DND-41 (cell line): ENCODE data around the gene CCNG2.

ENCODE experiments used
- ATAC-seq: fragments of 200-7000 bp; cut with Tn5 transposase; 3 replicates; pipeline ENCODE4 v1.9.1; 2021; ENCODE audit warnings: low read depth; ENCODE audit not compliant: insufficient read depth
- DNase-seq: peaks from one replicate; pipeline ENCODE4 v3.0.0-alpha.2; 2020
- H2AFZ ChIP-seq: 2 replicates; pipeline ENCODE4 v1.6.0; 2012; ENCODE audit warnings: low read depth, low read length
- H3K27ac ChIP-seq: 2 replicates; pipeline ENCODE4 v1.5.1; 2012; ENCODE audit warnings: low read length, inconsistent platforms
- H3K27me3 ChIP-seq: fragments of 200-600 bp; sonication (generic); 2 replicates; pipeline ENCODE4 v1.6.0; 2012; ENCODE audit warnings: low read length, mild to moderate bottlenecking, inconsistent platforms; ENCODE audit not compliant: insufficient read depth, poor library complexity
- H3K36me3 ChIP-seq: 2 replicates; pipeline ENCODE4 v1.5.1; 2012; ENCODE audit warnings: low read length, inconsistent platforms; ENCODE audit not compliant: insufficient read depth
- H3K4me1 ChIP-seq: 2 replicates; pipeline ENCODE4 v1.5.1; 2012; ENCODE audit warnings: mild to moderate bottlenecking, low read length; ENCODE audit not compliant: insufficient read depth
- H3K4me2 ChIP-seq: 2 replicates; pipeline ENCODE4 v1.6.0; 2012; ENCODE audit warnings: mild to moderate bottlenecking, moderate library complexity, low read length, inconsistent platforms; ENCODE audit not compliant: insufficient read depth
- H3K4me3 ChIP-seq, 2 experiments: fragments of 200-600 bp in 1 of 2; shearing (Covaris generic) in 1 of 2; 2 replicates each; pipeline ENCODE4 v1.5.1; 2012 to 2016; ENCODE audit warnings: inconsistent platforms in 2 of 2, low read length in 2 of 2, mild to moderate bottlenecking in 2 of 2, low read depth in 1 of 2, moderate library complexity in 1 of 2
- H3K79me2 ChIP-seq: 2 replicates; pipeline ENCODE4 v1.6.0; 2012; ENCODE audit warnings: low read length, inconsistent platforms; ENCODE audit not compliant: insufficient read depth
- H3K9ac ChIP-seq: 2 replicates; pipeline ENCODE4 v1.6.0; 2012; ENCODE audit warnings: low read depth, mild to moderate bottlenecking, inconsistent platforms, low read length, moderate library complexity
- H3K9me3 ChIP-seq: 2 replicates; pipeline ENCODE4 v1.5.1; 2012; ENCODE audit warnings: low read length, moderate library complexity, mild to moderate bottlenecking, inconsistent platforms; ENCODE audit not compliant: insufficient read depth, severe bottlenecking
- H4K20me1 ChIP-seq: 2 replicates; pipeline ENCODE4 v1.6.0; 2012; ENCODE audit warnings: low read length; ENCODE audit not compliant: insufficient read depth
- CTCF ChIP-seq: IDR thresholded peaks from 2 replicates; pipeline ENCODE4 v1.5.1; 2012; ENCODE audit warnings: borderline replicate concordance, low read length, moderate library complexity, mild to moderate bottlenecking; ENCODE audit not compliant: poor library complexity, severe bottlenecking; ENCODE audit errors: extremely low read depth
- EZH2 ChIP-seq: IDR thresholded peaks from 3 replicates; pipeline ENCODE4 v1.6.1; 2012; ENCODE audit warnings: borderline replicate concordance, low read depth, mild to moderate bottlenecking, moderate library complexity, low read length, inconsistent platforms; ENCODE audit not compliant: severe bottlenecking

Gene CCNG2

GRCh38 chr4:77196866-77197265 is 39.9 kb downstream of the CCNG2 start:
- no peaks in the 10 kb centered on the region for H3K27me3 ChIP-seq
- H4K20me1 ChIP-seq: no peaks in the 10 kb centered on the region
- no peaks in the 10 kb centered on the region for H3K36me3 ChIP-seq
- H3K9ac ChIP-seq: no peak overlapping the region
- no peak overlapping the region for H3K4me3 ChIP-seq
- no peaks in the 10 kb centered on the region for H3K9me3 ChIP-seq
- no peak for TF ChIP-seq EZH2
- TF ChIP-seq CTCF: no peak
- no peak overlapping the region for H2AFZ ChIP-seq
- no peaks in the 10 kb centered on the region for H3K4me1 ChIP-seq
- H3K4me2 ChIP-seq: no peak overlapping the region
- no peak for DNase-seq
- H3K79me2 ChIP-seq: no peaks in the 10 kb centered on the region
- no peak overlapping the region for H3K27ac ChIP-seq
- ATAC-seq: no peak

- H4K20me1 ChIP-seq: no peaks in the 10 kb centered on the region
- DNase-seq: no peak
- no peak overlapping the region for H3K27ac ChIP-seq
- no peak for ATAC-seq
- H3K79me2 ChIP-seq: no peaks in the 10 kb centered on the region
- H3K27me3 ChIP-seq: no peaks in the 10 kb centered on the region
- TF ChIP-seq EZH2 (no peak), CTCF (no peak)
- H3K4me2 ChIP-seq: no peak overlapping the region
- no peaks in the 10 kb centered on the region for H3K9me3 ChIP-seq
- no peaks in the 10 kb centered on the region for H3K4me1 ChIP-seq
- no peak overlapping the region for H3K4me3 ChIP-seq
- no peak overlapping the region for H2AFZ ChIP-seq
- no peaks in the 10 kb centered on the region for H3K36me3 ChIP-seq
- no peak overlapping the region for H3K9ac ChIP-seq
Observed at GRCh38 chr4:77197361-77197760, 40.4 kb downstream of the CCNG2 start.

GRCh38 chr4:77197831-77198230 is 40.8 kb downstream of the CCNG2 start:
- Histone ChIP-seq H3K27ac (no peak overlapping the region), H3K36me3 (no peaks in the 10 kb centered on the region), H3K27me3 (no peaks in the 10 kb centered on the region), H3K79me2 (no peaks in the 10 kb centered on the region), H3K4me2 (no peak overlapping the region), H4K20me1 (no peaks in the 10 kb centered on the region), H3K4me1 (no peaks in the 10 kb centered on the region), H3K9me3 (no peaks in the 10 kb centered on the region), H3K9ac (no peak overlapping the region), H3K4me3 (no peak overlapping the region), H2AFZ (no peak overlapping the region)
- no peak for TF ChIP-seq CTCF
- TF ChIP-seq EZH2: no peak
- no peak for ATAC-seq
- no peak for DNase-seq

- H4K20me1 ChIP-seq: no peaks in the 10 kb centered on the region
- no peaks in the 10 kb centered on the region for H3K9me3 ChIP-seq
- ATAC-seq: no peak
- no peak overlapping the region for H2AFZ ChIP-seq
- no peak for TF ChIP-seq EZH2
- TF ChIP-seq CTCF: no peak
- no peak for DNase-seq
- no peak overlapping the region for H3K9ac ChIP-seq
- H3K4me3 ChIP-seq: no peak overlapping the region
- H3K27me3 ChIP-seq: no peaks in the 10 kb centered on the region
- H3K36me3 ChIP-seq: no peaks in the 10 kb centered on the region
- no peaks in the 10 kb centered on the region for H3K79me2 ChIP-seq
- H3K27ac ChIP-seq: no peak overlapping the region
- no peaks in the 10 kb centered on the region for H3K4me1 ChIP-seq
- H3K4me2 ChIP-seq: no peak overlapping the region
Observed at GRCh38 chr4:77199276-77199675, 42.3 kb downstream of the CCNG2 start.
